Thoracic aorta (tissue), 2 donors: Measurements from ENCODE around the gene DSEL. TPM values are rescaled to one million over a fixed set of nuclear protein-coding genes. Genes with fewer than 3 reads are reported as not detected.
A peak's percentile ranks its signal among the peaks of the same experiment; 100 is the strongest.

Experiments
- ATAC-seq: fragments of 150-250 bp; one replicate; pipeline ENCODE4 v1.8.0; 2017; ENCODE audit warnings: low read depth; ENCODE audit not compliant: insufficient number of reproducible peaks, low FRiP score
- DNase-seq: peaks from one replicate; pipeline ENCODE4 v3.0.0-alpha.2; 2020; ENCODE audit warnings: low spot score
- H3K27ac ChIP-seq, 2 donors: fragments of 200-600 bp; sonication (generic); 1 replicate in 1 of 2; 2 replicates in 1 of 2; pipeline ENCODE4 v1.5.1; 2016; ENCODE audit warnings: mild to moderate bottlenecking in 2 of 2, moderate library complexity in 2 of 2
- H3K27me3 ChIP-seq: fragments of 200-600 bp; sonication (generic); replicated peaks from 2 replicates; pipeline ENCODE4 v1.6.0; 2016; ENCODE audit warnings: mild to moderate bottlenecking; ENCODE audit not compliant: insufficient read depth
- H3K36me3 ChIP-seq: fragments of 200-600 bp; sonication (generic); one replicate; pipeline ENCODE4 v1.5.1; 2016
- H3K4me1 ChIP-seq, 2 donors: fragments of 200-600 bp; sonication (generic); 1 replicate in 1 of 2; 2 replicates in 1 of 2; pipeline versions ENCODE4 v1.5.1 to v1.6.0; 2016; ENCODE audit warnings: low read depth in 2 of 2, mild to moderate bottlenecking in 1 of 2; ENCODE audit not compliant: control insufficient read depth in 1 of 2
- H3K4me3 ChIP-seq: fragments of 200-600 bp; sonication (generic); 2 replicates; pipeline ENCODE4 v1.5.1; 2016; ENCODE audit warnings: mild to moderate bottlenecking
- H3K9me3 ChIP-seq: fragments of 200-600 bp; sonication (generic); 2 replicates; pipeline ENCODE4 v1.5.1; 2016
- total RNA-seq, 2 donors: library from RNA; depleted of rRNA; stranded (reverse); fragments of >200 nt; gene quantifications; one replicate each; pipeline versions ENCODE4 v1.1.0 to v1.2.3, GENCODE V29; 2016
- TF ChIP-seq, protein P1 (sequence below): fragments of 200-600 bp; sonication (generic); IDR thresholded peaks from one replicate; pipeline ENCODE4 v1.5.1; 2019; ENCODE audit warnings: antibody characterized with exemption

DSEL gene
- total RNA-seq, 2 donors from 2014 or later = 34.1 to 38.5 TPM

DNA sequence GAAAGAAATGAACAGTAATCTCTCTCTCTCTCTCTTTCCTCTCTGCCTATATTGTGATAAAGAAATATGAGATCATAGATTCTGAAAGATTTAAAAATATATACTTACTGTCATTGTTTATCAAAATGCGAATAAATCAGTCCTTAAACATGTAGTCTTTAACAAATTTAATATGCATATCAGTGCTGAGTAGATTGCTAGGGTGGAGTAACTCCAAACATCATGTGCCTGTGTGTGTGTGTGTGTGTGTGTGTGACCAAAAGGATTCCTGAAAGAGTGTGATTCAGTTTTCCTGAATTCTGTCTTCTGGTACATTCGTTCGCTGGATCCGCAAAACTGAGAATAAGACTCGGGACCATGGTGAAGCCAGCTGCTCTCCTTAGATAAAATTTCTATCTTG is 24.0 kb upstream of the DSEL start:
- no peaks in the 10 kb centered on the region for H3K27me3 ChIP-seq
- no peaks in the 10 kb centered on the region for H3K9me3 ChIP-seq
- H3K36me3 ChIP-seq = no peaks in the 10 kb centered on the region
- no peak overlapping the region for H3K4me3 ChIP-seq
- no peak for DNase-seq
- no peak overlapping the region for H3K27ac ChIP-seq
- TF ChIP-seq, protein P1, sequence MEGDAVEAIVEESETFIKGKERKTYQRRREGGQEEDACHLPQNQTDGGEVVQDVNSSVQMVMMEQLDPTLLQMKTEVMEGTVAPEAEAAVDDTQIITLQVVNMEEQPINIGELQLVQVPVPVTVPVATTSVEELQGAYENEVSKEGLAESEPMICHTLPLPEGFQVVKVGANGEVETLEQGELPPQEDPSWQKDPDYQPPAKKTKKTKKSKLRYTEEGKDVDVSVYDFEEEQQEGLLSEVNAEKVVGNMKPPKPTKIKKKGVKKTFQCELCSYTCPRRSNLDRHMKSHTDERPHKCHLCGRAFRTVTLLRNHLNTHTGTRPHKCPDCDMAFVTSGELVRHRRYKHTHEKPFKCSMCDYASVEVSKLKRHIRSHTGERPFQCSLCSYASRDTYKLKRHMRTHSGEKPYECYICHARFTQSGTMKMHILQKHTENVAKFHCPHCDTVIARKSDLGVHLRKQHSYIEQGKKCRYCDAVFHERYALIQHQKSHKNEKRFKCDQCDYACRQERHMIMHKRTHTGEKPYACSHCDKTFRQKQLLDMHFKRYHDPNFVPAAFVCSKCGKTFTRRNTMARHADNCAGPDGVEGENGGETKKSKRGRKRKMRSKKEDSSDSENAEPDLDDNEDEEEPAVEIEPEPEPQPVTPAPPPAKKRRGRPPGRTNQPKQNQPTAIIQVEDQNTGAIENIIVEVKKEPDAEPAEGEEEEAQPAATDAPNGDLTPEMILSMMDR = no peak
- no peak for ATAC-seq
- no peaks in the 10 kb centered on the region for H3K4me1 ChIP-seq

DNA sequence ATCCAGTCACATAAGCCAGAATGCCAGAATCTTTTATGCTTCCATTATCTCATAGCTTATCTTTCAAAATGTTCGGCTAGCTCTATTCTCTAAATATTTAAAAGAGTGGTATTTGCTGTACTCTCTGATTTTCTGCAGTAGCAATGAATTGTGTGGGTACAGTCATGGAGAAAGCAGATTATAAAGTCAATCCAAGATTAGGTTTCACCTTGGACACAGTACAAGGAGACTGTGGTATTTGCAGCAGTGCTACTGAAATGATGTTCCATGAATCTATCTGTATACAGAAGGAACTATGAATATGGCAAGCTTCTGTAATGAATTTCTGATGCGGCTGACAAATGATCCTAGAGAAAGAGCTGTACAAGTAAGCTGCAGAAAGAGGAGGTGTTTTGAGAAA is 15.4 kb upstream of the DSEL start:
- no peaks in the 10 kb centered on the region for H3K36me3 ChIP-seq
- no peaks in the 10 kb centered on the region for H3K4me1 ChIP-seq
- no peak overlapping the region for H3K27ac ChIP-seq
- no peaks in the 10 kb centered on the region for H3K9me3 ChIP-seq
- TF ChIP-seq, protein P1 = no peak
- no peaks in the 10 kb centered on the region for H3K27me3 ChIP-seq
- ATAC-seq (no peak), DNase-seq (no peak)
- no peak overlapping the region for H3K4me3 ChIP-seq

DNA sequence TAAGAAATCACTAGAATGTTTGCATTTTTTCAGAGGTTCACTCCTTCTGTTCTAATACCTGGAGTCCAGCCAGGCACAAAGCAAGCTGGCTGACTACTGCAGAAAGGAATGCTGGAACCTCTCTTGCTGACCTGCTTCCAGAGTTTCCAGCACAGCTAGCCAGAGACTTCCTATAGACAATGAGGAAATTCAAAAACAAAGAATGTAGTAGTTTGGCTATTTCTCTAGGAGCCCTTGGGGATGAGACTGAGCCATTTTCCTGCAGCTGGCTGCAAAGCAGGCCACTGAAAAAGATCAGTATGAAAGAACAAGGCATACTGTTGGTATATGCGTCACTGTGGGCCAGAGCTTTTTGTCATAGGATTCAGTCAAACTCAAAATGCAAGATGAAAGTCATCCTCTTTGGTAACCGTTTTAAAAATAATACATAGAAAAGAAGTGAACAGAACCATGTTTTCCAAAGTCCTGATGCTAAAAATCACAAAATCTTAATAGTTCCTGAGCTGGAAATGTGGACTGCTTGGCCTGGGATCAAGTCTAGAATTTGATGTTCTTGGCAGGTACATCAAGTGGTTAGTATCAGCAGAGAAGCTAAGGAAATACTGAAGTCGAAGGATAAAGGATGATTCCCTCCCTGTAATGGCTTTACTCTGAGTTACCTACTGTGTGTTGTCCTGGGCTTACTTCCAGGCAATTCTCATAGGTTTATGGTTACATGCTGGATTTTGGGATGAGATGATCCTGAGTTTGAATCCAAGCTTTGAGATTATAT is 9.0 kb upstream of the DSEL start:
- Histone ChIP-seq H3K4me1 (peaks cover 0 to 26% of the 10 kb centered on the region in 2 donors), H3K36me3 (no peaks in the 10 kb centered on the region), H3K9me3 (no peaks in the 10 kb centered on the region), H3K27ac (peak overlapping the region; percentile 67 to 70), H3K4me3 (peak overlapping the region; percentile 28), H3K27me3 (no peaks in the 10 kb centered on the region)
- peak; percentile 71 for ATAC-seq
- TF ChIP-seq, protein P1 = no peak
- DNase-seq = no peak

DNA sequence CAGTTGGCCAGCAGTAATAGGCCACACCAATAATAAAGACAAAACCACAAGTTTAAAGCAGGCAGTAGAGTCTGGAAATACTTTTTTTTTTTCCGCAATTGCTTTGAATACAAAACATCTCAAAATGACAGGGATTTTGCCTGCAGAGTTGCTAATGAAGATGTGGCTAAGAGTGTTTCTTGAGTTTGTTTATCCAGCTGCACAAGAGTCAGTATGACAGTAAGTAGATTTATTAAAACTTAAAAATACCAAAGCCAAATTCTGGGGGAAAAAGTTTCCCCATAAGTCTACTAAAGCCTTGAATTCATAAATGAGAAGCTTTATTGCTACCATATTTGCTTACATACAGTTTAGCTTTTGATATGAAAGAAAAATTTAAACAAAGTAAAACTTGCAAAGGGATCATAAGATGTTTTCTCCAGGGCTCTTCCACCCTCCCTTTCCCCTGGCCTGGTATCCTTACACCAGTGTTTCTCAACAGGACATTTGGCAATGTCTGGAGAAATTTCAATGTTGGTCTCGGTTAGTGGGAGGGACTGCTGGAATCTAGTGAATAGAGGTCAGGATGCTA is 3.9 kb upstream of the DSEL start:
- peaks cover 6 to 25% of the 10 kb centered on the region in 2 donors for H3K4me1 ChIP-seq

DNA sequence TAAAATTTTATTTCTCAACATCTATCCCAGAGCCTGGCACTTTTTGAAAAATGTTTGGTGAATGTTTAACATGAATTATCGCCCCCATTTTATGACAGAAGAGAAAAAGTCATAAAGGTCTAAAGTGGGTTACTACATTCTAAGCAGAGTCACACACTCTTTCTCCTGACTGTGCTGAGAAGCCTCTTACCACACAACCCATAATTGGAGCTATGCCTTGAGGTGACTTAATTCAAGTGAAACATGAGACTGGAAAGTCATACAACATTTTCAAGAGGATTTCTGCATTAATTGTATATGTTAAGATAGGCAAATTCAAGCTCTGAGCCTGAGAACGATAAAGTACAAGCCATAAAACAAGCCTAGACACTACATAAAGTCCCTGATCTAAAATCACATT is 3.1 kb upstream of the DSEL start:
- Histone ChIP-seq H3K27ac (no peak overlapping the region), H3K36me3 (no peaks in the 10 kb centered on the region), H3K4me1 (peaks cover 6 to 18% of the 10 kb centered on the region in 2 donors), H3K27me3 (no peaks in the 10 kb centered on the region), H3K9me3 (no peaks in the 10 kb centered on the region), H3K4me3 (no peak overlapping the region)
- TF ChIP-seq, protein P1 = no peak
- no peak for ATAC-seq
- no peak for DNase-seq

More for the DNA sequence above, 3.9 kb upstream of the DSEL start:
- DNase-seq (no peak), ATAC-seq (no peak)
- Histone ChIP-seq H3K4me3 (no peak overlapping the region), H3K27me3 (no peaks in the 10 kb centered on the region), H3K9me3 (no peaks in the 10 kb centered on the region), H3K36me3 (no peaks in the 10 kb centered on the region), H3K27ac (no peak overlapping the region)
- TF ChIP-seq, protein P1 = no peak
